LNCAP (cell line): ENCODE measurements around the gene CUX1.

ENCODE experiments used
- TF ChIP-seq, protein P1 (sequence below): fragments of 450-650 bp; IDR thresholded peaks from 2 replicates; pipeline ENCODE4 v1.5.1; 2017; ENCODE audit warnings: mild to moderate bottlenecking

The CUX1 gene

DNA sequence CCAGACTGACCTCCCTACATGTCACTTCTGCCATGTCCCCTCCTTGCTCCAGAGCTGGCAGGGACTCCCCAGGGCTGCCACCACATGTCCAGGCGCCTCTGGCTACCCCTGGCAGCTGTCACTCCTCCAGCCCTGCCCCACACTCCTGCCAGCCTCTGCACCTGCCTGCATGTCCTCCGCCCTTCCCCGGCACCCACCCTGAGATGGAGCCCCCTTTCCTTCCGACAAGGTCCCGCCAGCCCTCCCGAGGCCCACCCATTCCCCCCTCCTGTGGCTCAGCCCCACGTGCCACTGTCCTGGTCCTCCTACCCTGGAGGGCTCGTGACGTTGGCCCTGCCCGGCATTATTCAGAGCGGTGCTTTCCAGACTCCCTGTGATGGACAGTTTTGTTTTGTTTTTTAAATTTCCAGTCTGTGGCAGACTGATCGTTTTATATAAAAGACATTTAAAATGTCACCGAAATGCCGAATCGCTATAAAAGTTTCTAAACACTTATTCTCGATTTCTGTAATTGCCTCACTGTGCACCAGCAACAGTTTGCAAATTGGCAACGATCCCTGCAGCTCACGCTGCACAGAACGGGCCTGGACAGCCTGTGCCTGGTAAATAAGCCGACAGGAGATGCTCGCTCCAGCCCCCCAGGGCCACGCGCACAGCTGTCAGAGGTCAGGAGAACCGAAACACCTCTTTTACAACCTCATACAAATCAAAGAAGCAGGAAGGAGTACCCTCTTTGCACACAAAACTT, 358.2 kb downstream of the CUX1 start:
- TF ChIP-seq, protein P1, sequence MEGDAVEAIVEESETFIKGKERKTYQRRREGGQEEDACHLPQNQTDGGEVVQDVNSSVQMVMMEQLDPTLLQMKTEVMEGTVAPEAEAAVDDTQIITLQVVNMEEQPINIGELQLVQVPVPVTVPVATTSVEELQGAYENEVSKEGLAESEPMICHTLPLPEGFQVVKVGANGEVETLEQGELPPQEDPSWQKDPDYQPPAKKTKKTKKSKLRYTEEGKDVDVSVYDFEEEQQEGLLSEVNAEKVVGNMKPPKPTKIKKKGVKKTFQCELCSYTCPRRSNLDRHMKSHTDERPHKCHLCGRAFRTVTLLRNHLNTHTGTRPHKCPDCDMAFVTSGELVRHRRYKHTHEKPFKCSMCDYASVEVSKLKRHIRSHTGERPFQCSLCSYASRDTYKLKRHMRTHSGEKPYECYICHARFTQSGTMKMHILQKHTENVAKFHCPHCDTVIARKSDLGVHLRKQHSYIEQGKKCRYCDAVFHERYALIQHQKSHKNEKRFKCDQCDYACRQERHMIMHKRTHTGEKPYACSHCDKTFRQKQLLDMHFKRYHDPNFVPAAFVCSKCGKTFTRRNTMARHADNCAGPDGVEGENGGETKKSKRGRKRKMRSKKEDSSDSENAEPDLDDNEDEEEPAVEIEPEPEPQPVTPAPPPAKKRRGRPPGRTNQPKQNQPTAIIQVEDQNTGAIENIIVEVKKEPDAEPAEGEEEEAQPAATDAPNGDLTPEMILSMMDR = no peak

DNA sequence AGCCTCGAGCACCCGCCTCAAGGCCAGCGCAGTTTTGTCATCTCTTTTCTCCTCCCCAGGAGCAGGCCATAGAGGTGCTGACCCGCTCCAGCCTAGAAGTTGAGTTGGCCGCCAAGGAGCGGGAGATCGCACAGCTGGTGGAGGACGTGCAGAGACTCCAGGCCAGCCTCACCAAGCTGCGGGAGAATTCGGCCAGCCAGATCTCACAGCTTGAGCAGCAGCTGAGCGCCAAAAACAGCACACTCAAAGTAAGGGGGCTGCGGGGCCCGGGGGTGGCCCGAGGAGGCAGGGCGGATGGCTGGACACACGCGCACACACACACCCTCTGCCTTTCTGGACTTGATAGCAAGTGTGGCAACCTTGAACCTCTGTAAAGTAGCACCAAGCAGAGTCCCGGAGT, 361.0 kb downstream of the CUX1 start:
- TF ChIP-seq, protein P1 = no peak

DNA sequence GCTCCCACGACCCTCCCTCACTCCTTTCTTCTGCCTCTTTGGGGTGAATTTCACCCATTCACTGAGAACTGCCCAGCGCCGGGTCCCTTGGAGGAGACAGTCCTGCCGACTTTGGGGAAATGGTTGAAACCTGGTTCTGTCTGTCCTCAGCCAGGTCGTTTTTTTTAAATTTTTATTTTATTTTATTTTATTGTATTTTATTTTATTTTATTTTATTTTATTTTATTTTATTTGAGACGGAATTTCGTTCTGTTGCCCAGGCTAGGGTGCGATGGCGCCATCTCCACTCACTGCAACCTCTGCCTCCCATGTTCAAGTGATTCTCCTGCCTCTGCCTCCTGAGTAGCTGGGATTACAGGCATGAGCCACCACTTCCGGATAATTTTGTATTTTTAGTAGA, 363.3 kb downstream of the CUX1 start:
- TF ChIP-seq, protein P1 = no peak

DNA sequence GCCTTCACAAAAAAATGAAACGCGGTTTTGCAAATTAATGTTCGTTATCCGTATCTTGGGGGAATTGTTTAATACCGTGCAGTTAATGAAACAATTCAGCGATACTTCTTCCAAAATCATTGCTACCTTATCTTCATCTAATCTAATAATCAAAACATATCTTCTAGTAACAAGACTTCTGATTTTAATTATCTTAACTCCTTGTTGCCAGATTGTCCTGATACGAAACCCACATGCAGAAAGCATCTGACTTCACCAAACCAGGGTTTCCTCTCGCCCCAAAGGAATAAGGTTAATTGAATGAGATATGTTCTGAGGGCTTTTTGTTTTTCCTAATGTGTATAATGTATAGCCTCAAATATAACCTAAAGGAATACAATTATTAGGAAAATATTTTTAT, 364.1 kb downstream of the CUX1 start:
- TF ChIP-seq, protein P1 = no peak

DNA sequence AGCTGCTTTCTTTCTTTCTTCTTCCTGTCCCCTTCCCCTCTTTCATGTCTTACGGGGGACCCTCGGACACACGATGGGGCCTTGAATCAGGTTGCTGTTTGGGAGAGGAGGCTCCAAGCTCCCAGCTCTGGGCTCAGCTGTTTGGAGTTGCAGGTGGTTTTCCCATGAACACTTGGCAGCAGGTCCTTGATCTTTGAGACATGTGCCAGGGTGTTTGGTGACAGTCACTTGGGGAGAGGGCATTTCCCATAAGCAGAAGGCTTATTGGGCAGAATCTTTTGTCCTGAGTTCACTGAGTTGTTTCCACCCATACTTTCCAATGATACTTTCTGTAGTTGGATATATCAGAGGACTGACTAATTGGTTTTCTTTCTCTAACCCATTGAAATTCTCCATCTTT, 364.6 kb downstream of the CUX1 start:
- TF ChIP-seq, protein P1 = no peak

DNA sequence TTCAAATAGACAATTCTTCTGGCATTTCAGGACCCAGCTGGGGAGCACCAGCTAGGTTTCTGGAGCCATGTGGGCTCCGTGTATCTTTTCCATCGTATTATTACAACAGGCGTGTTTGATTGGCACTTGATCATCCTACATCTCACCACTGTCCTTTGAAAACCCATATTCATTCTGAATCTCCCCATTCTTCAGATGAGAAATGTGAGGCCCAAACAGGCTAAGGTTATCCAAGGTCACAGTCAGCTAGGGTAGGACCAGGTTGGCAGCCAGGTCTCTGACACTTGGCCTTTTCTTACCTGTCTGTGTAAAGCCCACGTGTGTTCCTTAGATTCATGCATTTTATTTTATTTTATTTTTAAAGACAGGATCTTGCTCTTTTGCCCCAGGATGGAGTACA, 366.9 kb downstream of the CUX1 start:
- TF ChIP-seq, protein P1 = no peak

DNA sequence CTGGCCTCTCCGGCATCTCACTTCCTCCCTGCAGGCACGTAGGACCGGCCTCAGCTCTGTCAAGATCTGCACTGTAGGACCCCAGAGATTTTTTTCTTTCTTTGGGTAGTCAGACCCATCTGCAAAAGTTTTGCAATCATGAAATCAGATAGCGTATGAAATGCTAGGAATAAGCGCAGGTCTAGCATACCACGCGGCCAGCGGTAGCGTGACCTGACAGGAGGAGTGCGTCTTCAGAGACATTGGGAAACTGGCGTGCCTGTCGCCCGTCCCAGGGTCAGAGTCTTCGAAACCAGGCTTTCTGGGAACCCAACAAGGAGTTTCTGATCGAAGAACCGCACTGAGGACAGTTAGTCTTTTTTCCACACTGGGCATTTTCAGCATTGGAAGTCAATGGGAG, 368.4 kb downstream of the CUX1 start:
- TF ChIP-seq, protein P1 = no peak

DNA sequence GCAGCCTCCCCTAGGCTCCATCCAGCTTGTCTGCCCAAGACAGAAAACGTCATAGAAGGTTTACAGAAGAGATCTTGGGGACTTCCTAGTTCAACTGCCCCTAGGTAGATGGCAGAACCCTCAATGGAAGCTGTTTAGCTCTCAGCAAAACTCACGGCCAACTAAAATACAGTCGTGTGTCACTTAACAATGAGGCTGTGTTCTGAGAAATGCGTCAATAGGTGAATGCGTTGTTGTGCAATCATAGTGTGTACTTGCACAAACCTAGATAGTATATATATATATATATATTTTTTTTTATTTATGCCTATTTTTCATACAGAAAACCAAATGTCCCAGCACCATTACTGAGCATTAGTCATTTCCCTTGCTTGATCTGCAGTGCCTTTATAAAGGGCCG, 368.9 kb downstream of the CUX1 start:
- TF ChIP-seq, protein P1 = no peak
